ENCODE data around the gene TXNRD2.

GRCh38 chr22:19991395-19991644 is 49.7 kb upstream of the TXNRD2 start:
- TF ChIP-seq CTCF (IDR thresholded peaks at IDR 0.05; ENCODE audit: low read depth, low read length) (no peak), EZH2phosphoT487 (IDR thresholded peaks at IDR 0.05; ENCODE audit: low read depth) (no peak)
